Head of caudate nucleus (tissue), 42 donors: ENCODE data around the gene MS4A13.
"Not testable (repeated sequence)": the region's sequence is repeated elsewhere in the genome, so short reads cannot be mapped to it uniquely, and the experiment has no call there.

Experiments
- DNase-seq, 42 donors: peaks; one replicate each; pipeline versions ENCODE4 v3.0.0 to v3.0.0-alpha.2; 2020 to 2021; ENCODE audit warnings: mixed read lengths in 7 of 42
- intact Hi-C: fragments of 100-400 bp; cut with DNase I; formaldehyde crosslinking; loops from one replicate; pipeline ENCODE4 v1.15.0; 2022

Gene MS4A13, protein sequence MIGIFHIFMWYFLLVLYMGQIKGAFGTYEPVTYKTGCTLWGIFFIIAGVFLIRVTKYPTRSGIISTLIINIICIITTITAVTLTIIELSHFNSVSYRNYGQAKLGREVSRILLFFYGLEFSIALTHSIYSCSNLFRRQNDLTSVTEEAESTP

DNA sequence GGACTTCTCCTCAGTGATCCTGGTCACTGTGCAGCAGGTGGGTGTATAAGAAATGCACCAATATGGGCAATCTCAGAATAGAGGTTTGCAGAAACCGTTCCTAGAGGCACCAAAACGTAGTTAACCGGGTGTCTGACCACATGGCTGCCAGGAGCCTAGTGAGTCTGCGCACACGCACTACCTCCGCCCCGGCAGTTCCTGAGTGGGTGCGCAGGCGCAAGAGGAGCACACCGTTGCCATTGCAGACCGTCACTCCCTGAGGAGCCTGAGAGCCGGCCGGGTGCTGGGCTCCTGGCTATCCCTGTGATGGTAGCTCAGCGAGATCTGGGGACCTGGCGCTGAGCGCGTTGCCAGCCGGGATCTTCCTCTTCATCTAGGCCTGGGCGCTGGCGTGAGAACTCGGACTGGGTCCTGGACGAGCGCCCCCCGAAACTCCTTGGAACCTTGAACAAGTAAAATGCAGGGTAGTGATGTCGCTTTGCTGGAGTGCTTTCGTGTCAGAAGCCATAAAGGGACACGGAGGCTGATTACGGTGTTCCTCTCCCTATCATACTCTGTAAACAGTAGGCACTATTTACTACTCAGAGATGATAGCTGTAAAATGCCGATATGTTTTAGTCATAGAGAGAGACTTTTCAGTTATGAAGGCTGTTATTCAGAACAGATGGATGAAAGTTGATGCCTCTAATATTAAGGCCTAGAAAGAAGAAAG is at the start of gene MS4A13:
TSS of gene MS4A13 (plus strand) at position 249 of the 712 bp plus-strand sequence. CDS start 2,692 bp downstream, outside the sequence.
- DNase-seq, result no peak
- intact Hi-C loops, result no loop called here

GRCh38 chr11:60468829-60469228 is 46.4 kb upstream of the MS4A13 start:
- no peak for DNase-seq
- intact Hi-C loops, result no loop called here

DNA sequence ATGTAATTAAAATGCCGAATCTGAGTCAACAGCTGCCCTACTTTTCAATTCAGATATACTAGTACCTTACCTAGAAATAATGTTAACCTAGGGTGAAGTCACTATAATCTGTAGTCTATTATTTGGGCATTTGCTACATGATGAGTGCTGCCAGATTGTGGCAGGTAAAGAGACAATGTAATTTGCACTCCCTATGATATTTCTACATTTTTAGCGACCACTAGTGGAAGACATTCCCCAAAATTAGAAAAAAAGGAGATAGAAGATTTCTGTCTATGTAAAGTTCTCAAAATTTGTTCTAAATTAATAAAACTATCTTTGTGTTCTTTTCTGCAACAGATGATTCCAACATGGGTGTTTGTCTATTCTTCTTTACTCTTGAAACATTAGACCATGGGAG is 45.5 kb upstream of the MS4A13 start:
- no peak for DNase-seq
- intact Hi-C loops, result no loop called here

DNA sequence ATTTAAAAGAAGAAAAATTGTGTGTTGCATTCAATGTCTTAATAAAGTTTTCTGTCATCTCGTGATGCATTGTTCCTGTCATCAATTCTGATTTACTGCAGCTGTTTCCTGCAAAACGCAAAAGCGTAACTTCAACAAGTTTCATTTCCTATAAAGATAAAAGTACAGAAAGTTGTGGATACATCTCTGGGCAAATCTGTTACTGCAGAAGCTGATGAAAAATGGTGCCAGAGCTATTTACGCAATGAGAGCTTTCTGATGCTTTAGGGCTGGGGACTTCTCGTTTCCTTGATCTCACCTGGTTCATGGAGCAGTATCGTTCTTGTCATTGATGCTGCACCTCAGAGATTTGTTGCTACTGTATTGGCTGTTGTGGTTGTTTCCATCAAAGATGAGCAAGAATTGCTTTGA is 38.2 kb upstream of the MS4A13 start:
- intact Hi-C loops, result no loop called here
- DNase-seq, result no peak

- DNase-seq, result no peak
- intact Hi-C loops, result no loop called here
These were observed 32.8 kb upstream of the MS4A13 start for GRCh38 chr11:60482361-60482760.

DNA sequence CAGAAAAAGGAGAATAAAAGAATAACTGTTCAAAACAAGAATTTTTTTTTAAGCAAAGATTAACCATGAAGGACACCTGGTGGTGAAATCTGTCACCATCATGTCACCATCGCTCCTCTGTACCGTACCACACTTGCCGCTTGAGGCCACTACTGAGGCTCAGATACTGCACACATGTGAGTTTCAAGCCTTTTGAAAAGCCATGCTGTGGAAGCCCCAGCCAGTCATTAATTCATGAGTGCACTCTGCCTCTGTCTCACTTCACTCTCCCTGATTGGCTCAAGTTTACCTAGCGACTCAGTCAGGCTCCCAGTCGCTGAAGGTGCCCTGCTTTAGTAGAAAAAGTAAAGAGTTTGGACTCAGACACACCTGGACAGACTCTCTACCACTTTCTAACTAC is 29.2 kb upstream of the MS4A13 start:
- DNase-seq, result peak in 1 of 42 donors; percentile 9
- intact Hi-C loops, result no loop called here

DNA sequence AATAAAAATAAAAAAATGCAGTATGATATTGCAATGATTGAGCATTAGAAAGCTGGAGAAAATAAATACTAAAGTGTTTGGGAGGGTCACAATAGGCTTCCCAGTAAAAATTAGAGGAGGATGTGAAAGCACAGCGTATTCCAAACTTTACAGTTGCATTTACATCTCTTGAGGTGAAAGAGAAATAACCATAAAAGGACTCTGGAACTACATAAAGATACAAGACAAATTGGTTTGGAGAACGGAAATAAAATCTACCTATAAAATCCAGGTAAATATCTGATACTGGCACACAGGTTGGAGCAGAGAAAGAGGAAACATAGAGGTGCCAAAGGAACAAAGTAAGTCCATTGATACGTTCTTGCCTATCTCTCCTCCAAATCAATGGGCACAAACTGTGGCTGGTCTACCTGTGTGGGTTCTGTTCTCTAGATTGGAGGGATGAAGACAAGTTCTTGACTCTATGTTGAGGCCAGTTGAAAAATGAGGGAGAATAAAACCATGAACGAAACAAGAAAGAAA is 22.6 kb upstream of the MS4A13 start, which contains the start of gene MS4A12:
TSS of gene MS4A12 (plus strand) at position 291 of the 522 bp plus-strand sequence. CDS start 4,541 bp downstream, outside the sequence.
- intact Hi-C loops, result no loop called here
- DNase-seq, result no peak

GRCh38 chr11:60493454-60493853 is 21.7 kb upstream of the MS4A13 start:
- no peak for DNase-seq
- intact Hi-C loops, result no loop called here

GRCh38 chr11:60498399-60498798 is 16.8 kb upstream of the MS4A13 start:
- DNase-seq, result no peak
- intact Hi-C loops, result no loop called here

- DNase-seq, result peak in 5 of 42 donors; percentile 9 to 44 (median 16)
These were observed 16.3 kb upstream of the MS4A13 start for GRCh38 chr11:60498853-60499252.

GRCh38 chr11:60500276-60500910 is 14.8 kb upstream of the MS4A13 start:
- intact Hi-C loops, result no loop called here
- DNase-seq, result no peak

More at GRCh38 chr11:60498853-60499252, 16.3 kb upstream of the MS4A13 start:
- intact Hi-C loops, result no loop called here

GRCh38 chr11:60502221-60502775 is 12.9 kb upstream of the MS4A13 start:
- DNase-seq, result no peak
- intact Hi-C loops, result no loop called here

DNA sequence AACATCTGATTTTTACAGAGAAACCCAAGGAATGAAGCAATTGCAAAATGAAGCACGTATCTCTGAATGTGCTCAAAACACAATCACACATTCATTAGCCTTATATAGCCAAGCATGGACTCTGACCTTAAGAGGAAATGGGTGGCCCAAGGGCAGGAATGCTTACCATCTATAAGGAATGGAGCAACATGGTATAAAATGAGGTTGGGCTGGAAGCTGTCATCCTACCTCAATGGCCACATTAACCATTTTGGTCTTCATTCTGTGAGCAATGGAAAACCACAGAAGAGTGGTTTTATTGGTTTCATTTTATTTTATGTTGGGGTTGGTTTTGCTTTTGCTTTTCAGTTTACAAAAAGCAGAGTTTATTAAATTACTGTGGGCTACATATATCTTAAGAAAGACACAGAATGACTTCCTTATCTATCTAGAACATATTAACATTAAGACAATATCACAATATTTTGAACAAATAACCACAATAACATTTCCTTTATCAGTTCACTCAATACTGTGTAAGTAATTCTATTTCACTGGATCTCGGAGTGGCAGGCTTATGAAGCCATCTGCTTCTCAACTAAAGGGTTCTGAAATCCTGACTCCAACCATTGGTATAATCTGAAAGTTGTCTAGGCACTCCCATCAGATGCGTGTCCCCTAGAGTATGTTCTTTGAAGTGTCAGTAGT is 10.8 kb upstream of the MS4A13 start:
- intact Hi-C loops, result no loop called here
- no peak for DNase-seq

DNA sequence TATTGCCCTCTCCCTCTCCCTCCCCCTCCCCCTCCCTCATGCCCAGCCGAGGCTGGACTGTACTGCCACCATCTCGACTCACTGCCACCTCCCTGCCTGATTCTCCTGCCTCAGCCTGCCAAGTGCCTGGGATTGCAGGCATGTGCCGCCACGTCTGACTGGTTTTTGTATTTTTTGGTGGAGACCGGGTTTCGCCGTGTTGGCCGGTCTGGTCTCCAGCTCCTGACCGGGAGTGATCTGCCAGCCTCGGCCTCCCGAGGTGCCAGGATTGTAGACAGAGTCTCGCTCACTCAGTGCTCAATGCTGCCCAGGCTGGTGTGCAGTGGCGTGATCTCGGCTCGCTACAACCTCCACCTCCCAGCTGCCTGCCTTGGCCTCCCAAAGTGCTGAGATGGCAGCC is 5.6 kb upstream of the MS4A13 start:
- DNase-seq, intact Hi-C loops: not testable (repeated sequence)

GRCh38 chr11:60510209-60510608 is 5.0 kb upstream of the MS4A13 start:
- intact Hi-C loops, DNase-seq: not testable (repeated sequence)

DNA sequence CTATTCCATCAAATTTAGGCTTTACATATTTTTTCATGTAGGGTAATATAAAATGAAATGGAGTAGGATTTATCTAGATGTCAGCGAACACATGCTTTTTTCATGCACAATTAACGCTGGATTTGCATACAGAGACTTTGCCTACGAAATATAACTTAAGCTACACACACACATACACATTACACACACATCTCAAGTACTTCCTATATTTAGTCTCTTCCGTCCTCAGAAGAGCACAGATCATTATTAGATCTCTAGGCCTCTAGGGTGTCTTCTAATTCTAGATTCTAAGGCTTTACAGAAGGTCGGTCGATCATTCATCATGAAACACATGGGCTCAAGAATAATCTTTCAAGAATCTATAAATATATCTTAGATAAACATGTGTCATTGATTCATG is 3.8 kb upstream of the MS4A13 start:
- DNase-seq, result no peak
- intact Hi-C loops, result no loop called here

DNA sequence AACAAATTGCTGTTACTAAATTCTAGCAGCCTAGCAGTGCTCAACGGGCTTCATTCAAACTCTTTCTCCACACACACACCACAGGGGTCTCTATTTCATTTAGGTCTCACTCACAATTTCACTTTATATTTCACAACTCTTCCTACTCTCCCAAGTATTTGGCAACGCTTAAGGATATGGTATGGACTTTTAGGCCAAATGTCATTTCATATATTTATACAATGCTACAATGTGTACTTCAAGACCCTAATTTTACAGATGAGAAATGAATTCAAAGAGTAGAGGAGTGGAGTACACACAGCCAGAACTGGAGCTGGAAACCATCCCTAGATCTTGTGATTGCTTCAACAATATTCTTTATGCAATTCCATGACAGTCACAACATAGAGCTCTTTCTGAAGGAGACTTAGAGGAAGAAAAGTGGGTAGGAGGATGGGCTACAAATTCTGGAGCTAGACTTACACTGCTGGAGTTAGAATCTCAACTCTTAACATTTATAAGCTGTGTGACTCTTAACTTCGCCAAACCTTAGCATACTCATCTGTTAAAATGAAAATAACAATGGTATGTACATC is 2.5 kb upstream of the MS4A13 start:
- no peak for DNase-seq
- intact Hi-C loops, result no loop called here

DNA sequence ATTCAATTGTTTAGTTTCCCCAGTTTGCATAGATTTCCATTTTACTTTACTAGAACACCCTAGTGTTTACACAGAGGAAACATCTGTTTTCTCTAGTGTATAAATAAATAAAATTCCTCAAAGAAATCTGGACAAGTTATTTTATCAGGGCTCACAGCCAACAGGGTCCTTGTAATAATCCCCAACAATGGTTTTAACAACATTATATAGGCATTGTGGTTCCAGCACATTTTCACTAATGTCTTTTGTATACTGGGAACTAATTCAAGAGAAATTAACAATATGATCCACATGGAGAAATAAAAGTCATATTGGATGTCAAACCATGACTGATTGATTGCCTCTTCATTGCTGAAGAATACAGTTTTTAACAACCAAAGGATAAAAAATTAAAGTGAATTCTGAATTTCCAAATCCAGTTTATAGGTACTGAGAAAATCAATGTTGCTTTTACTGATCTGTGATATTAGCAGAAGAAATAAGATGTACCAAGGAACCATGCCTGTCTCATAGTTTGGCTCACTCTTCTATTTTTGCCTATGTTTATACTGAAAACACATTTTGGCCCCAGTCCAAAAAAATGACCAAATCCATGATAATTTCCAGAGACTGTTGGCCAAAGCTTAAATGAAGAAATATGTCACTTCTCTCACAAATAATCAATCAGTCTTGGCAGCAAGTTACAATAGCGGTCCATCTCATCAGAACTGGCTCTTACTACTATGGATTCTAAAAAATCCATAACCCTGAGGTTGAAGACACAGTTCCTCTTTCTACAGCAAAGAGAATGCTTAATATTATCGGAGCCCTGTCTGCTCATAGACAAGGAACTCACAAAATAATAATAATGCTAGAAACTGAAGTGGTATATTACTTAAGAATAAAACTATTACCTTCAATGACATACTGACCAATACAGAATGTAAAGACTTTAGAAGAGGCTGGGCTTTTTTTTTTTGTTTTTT is 1.4 kb upstream of the MS4A13 start:
- no peak for DNase-seq
- intact Hi-C loops, result no loop called here
